GM12891 (cell line): ENCODE data around the gene ADIG.

Experiments
- PAX5 ChIP-seq: IDR thresholded peaks from 2 replicates; pipeline ENCODE4 v1.6.1; 2011; ENCODE audit warnings: low read length, moderate library complexity, mild to moderate bottlenecking; ENCODE audit not compliant: insufficient read depth, severe bottlenecking
- POLR2A ChIP-seq: IDR thresholded peaks from 2 replicates; pipeline ENCODE4 v1.6.1; 2011; ENCODE audit warnings: low read depth, low read length, control low read depth
- POLR2AphosphoS5 ChIP-seq: IDR thresholded peaks from 2 replicates; pipeline ENCODE4 v1.6.1; 2011; ENCODE audit warnings: low read depth, low read length, control low read depth
- SPI1 ChIP-seq: IDR thresholded peaks from 2 replicates; pipeline ENCODE4 v1.6.1; 2011; ENCODE audit warnings: low read depth, low read length, control low read depth
- TAF1 ChIP-seq: IDR thresholded peaks from 2 replicates; pipeline ENCODE4 v1.6.1; 2011; ENCODE audit warnings: low read depth, low read length, control low read depth

- TF ChIP-seq TAF1 (no peak), SPI1 (no peak), POLR2A (no peak), POLR2AphosphoS5 (no peak), PAX5 (no peak)
Observed at GRCh38 chr20:38537176-38537575, 43.8 kb upstream of the ADIG start.
